ENCODE results near the gene SHC1. TPM values are rescaled to one million over a fixed set of nuclear protein-coding genes. Genes with fewer than 3 reads are reported as not detected.
A peak's percentile ranks its signal among the peaks of the same experiment; 100 is the strongest.

Gene SHC1
- total and polyA plus RNA-seq, 2 experiments from 2014 or later: 117 to 211 TPM

- DNase-seq (ENCODE audit: low spot score): peak; percentile 100
Measured at GRCh38 chr1:154974102-154974807, 3.7 kb upstream of the SHC1 start, which contains the start of gene CKS1B. Gene CKS1B, plus strand, starts transcription at chr1:154974681. Its CDS starts 65 bp downstream, at chr1:154974746.

DNA sequence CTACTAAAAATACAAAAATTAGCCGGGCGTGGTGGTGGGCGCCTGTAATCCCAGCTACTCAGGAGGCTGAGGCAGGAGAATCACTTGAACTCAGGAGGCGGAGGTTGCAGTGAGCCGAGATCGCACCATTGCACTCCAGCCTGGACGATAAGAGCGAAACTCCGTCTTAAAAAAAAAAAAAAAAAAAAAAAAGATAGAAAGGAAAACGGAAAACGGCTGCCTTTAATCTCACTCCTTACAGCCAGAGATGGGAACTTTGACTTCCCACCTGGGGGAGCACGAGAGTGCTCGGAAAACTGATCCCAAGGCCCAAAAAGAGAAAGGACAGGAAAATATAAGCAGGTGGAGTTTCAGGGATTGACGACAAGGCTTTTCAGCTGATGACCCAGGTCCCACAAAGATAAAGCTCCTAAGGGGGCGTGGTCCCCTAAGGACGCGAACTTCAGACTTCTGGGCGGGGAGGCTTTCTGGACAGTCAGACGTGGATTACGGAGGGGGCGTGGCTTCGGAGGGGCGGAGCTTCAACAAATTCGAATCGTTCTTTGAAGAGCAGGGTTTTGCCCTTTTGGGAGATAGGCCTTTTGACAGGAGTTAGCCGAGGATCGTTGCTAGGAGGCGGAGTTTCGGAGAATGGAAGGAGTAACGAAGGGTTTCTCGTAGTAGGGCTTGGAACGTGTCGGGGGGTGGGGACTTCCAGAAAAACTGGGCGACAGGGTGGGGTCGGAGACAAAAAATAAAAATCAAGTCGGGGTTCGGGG, 3.0 kb upstream of the SHC1 start:
- H3K79me2 ChIP-seq (replicated peaks; ENCODE audit: insufficient read depth): peaks cover 62% of the 10 kb centered on the region
- peaks cover 24% of the 10 kb centered on the region for H3K4me1 Mint-ChIP-seq
- no peak; a peak in 1 of 4 replicates for TF ChIP-seq CTCF (conservative IDR thresholded peaks at IDR 0.05; ENCODE audit: low read depth in 2 of 2)
- peak; percentile 73 for TF ChIP-seq POLR2AphosphoS5 (IDR thresholded peaks at IDR 0.05; ENCODE audit: low read depth)
- no peak for TF ChIP-seq EZH2phosphoT487 (IDR thresholded peaks at IDR 0.05; ENCODE audit: unreplicated experiment)
- TF ChIP-seq, protein P1, sequence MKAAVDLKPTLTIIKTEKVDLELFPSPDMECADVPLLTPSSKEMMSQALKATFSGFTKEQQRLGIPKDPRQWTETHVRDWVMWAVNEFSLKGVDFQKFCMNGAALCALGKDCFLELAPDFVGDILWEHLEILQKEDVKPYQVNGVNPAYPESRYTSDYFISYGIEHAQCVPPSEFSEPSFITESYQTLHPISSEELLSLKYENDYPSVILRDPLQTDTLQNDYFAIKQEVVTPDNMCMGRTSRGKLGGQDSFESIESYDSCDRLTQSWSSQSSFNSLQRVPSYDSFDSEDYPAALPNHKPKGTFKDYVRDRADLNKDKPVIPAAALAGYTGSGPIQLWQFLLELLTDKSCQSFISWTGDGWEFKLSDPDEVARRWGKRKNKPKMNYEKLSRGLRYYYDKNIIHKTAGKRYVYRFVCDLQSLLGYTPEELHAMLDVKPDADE (IDR thresholded peaks at IDR 0.05): no peak
- TF ChIP-seq ZNF114 (CRISPR knock-in tag; IDR thresholded peaks at IDR 0.05): no peak
- peak; percentile 44; the same call in 1 of the 2 replicates for TF ChIP-seq CREB1 (CRISPR knock-in tag; IDR thresholded peaks at IDR 0.05; ENCODE audit: low read depth)
- TF ChIP-seq JUNB (IDR thresholded peaks at IDR 0.05; ENCODE audit: unreplicated experiment): no peak
- no peak for TF ChIP-seq NANOG (IDR thresholded peaks at IDR 0.05; ENCODE audit: borderline replicate concordance)
- TF ChIP-seq ZNF331 (CRISPR knock-in tag; IDR thresholded peaks at IDR 0.05; ENCODE audit: low read depth): no peak
- TF ChIP-seq, protein P2, sequence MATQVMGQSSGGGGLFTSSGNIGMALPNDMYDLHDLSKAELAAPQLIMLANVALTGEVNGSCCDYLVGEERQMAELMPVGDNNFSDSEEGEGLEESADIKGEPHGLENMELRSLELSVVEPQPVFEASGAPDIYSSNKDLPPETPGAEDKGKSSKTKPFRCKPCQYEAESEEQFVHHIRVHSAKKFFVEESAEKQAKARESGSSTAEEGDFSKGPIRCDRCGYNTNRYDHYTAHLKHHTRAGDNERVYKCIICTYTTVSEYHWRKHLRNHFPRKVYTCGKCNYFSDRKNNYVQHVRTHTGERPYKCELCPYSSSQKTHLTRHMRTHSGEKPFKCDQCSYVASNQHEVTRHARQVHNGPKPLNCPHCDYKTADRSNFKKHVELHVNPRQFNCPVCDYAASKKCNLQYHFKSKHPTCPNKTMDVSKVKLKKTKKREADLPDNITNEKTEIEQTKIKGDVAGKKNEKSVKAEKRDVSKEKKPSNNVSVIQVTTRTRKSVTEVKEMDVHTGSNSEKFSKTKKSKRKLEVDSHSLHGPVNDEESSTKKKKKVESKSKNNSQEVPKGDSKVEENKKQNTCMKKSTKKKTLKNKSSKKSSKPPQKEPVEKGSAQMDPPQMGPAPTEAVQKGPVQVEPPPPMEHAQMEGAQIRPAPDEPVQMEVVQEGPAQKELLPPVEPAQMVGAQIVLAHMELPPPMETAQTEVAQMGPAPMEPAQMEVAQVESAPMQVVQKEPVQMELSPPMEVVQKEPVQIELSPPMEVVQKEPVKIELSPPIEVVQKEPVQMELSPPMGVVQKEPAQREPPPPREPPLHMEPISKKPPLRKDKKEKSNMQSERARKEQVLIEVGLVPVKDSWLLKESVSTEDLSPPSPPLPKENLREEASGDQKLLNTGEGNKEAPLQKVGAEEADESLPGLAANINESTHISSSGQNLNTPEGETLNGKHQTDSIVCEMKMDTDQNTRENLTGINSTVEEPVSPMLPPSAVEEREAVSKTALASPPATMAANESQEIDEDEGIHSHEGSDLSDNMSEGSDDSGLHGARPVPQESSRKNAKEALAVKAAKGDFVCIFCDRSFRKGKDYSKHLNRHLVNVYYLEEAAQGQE (IDR thresholded peaks at IDR 0.05; ENCODE audit: unreplicated experiment): no peak

More at GRCh38 chr1:154974102-154974807, 3.7 kb upstream of the SHC1 start, which contains the start of gene CKS1B:
- peak; percentile 61 for ATAC-seq
- Histone ChIP-seq H3K27me3 (ENCODE audit: insufficient read depth) (no peaks in the 10 kb centered on the region), H3K79me2 (replicated peaks; ENCODE audit: insufficient read depth) (peaks cover 59% of the 10 kb centered on the region), H2AFZ (no peak within 1 kb of the TSS), H3K36me3 (ENCODE audit: insufficient read depth) (peaks cover 14% of the 10 kb centered on the region; the same call in 1 of the 2 replicates), H3F3A (replicated peaks; ENCODE audit: low read depth) (peaks cover 18% of the 10 kb centered on the region), H3K4me3 (peak within 1 kb of the TSS; percentile 82), H3K4me1 (ENCODE audit: insufficient read depth) (peaks cover 24% of the 10 kb centered on the region), H3K27ac (ENCODE audit: low read depth) (peak within 1 kb of the TSS; percentile 100), H3K4me2 (peak within 1 kb of the TSS; percentile 84), H3K9me2 (ENCODE audit: insufficient read depth) (no peaks in the 10 kb centered on the region), H4K20me1 (replicated peaks; ENCODE audit: insufficient read depth) (peaks cover 27% of the 10 kb centered on the region)
- Mint-ChIP-seq H3K4me1 (peaks cover 16% of the 10 kb centered on the region), H3K27ac (no peak within 1 kb of the TSS), H3K9me3 (peaks cover 3% of the 10 kb centered on the region; the same call in 1 of the 3 replicates), H3K36me3 (ENCODE audit: low read depth) (peaks cover 36% of the 10 kb centered on the region), H3K4me3 (no peak within 1 kb of the TSS), H3K27me3 (ENCODE audit: insufficient read depth, low read depth, poor library complexity) (peaks cover 10% of the 10 kb centered on the region)
- TF ChIP-seq ZNF331 (CRISPR knock-in tag; IDR thresholded peaks at IDR 0.05; ENCODE audit: low read depth): no peak
- TF ChIP-seq CREB1 (CRISPR knock-in tag; IDR thresholded peaks at IDR 0.05; ENCODE audit: low read depth): peak; percentile 35; the same call in 1 of the 2 replicates
- peak; percentile 91 for TF ChIP-seq POLR2AphosphoS5 (IDR thresholded peaks at IDR 0.05; ENCODE audit: low read depth)

More for the DNA sequence above, 3.0 kb upstream of the SHC1 start:
- ATAC-seq: peak; percentile 2
- Mint-ChIP-seq H3K27ac (no peak overlapping the region), H3K27me3 (ENCODE audit: insufficient read depth, low read depth, poor library complexity) (peaks cover 10% of the 10 kb centered on the region), H3K36me3 (ENCODE audit: low read depth) (peaks cover 35% of the 10 kb centered on the region), H3K4me3 (no peak overlapping the region), H3K9me3 (peaks cover 3% of the 10 kb centered on the region; the same call in 1 of the 3 replicates)
- peaks cover 10% of the 10 kb centered on the region; the same call in 1 of the 2 replicates for H3K36me3 ChIP-seq (ENCODE audit: insufficient read depth)
- peak overlapping the region; percentile 100 for H3K27ac ChIP-seq (ENCODE audit: low read depth)
- H2AFZ ChIP-seq: no peak overlapping the region
- no peaks in the 10 kb centered on the region for H3K27me3 ChIP-seq (ENCODE audit: insufficient read depth)
- peak; percentile 100 for DNase-seq (ENCODE audit: low spot score)
- peak overlapping the region; percentile 82 for H3K4me3 ChIP-seq
- peaks cover 27% of the 10 kb centered on the region for H3K4me1 ChIP-seq (ENCODE audit: insufficient read depth)
- peak overlapping the region; percentile 75 for H3K4me2 ChIP-seq
- H3F3A ChIP-seq (replicated peaks; ENCODE audit: low read depth): peaks cover 16% of the 10 kb centered on the region
- H3K9me2 ChIP-seq (ENCODE audit: insufficient read depth): no peaks in the 10 kb centered on the region
- peaks cover 27% of the 10 kb centered on the region for H4K20me1 ChIP-seq (replicated peaks; ENCODE audit: insufficient read depth)
